ENCODE data around the gene PRKAB1.
"Not testable (repeated sequence)": the region's sequence is repeated elsewhere in the genome, so short reads cannot be mapped to it uniquely, and the experiment has no call there.

PRKAB1 gene

GRCh38 chr12:119667577-119668323 lies at the start of gene PRKAB1:
PRKAB1 (plus strand) TSS chr12:119668133; CDS start chr12:119668245, 112 bp downstream.
- H3K4me3 ChIP-seq (ENCODE audit: low read depth in 1 of 2, low read length in 1 of 2), result peak within 1 kb of the TSS; percentile 67 to 86
- H3K27me3 ChIP-seq, result no peaks in the 10 kb centered on the region
- H3K4me1 ChIP-seq (ENCODE audit: control insufficient read depth in 1 of 2, insufficient read depth in 1 of 2, low read depth in 1 of 2, low read length in 1 of 2), result peaks cover 48 to 54% of the 10 kb centered on the region in 2 experiments
- no peaks in the 10 kb centered on the region for H3K9me3 ChIP-seq
- H3K36me3 ChIP-seq, result peaks cover 28% of the 10 kb centered on the region
- TF ChIP-seq CTCF (IDR thresholded peaks at IDR 0.05), result peak; percentile 97
- H3K27ac ChIP-seq, result peak within 1 kb of the TSS; percentile 92

- not testable (repeated sequence) for H3K36me3 ChIP-seq; H3K4me3 ChIP-seq (ENCODE audit: low read depth in 1 of 2, low read length in 1 of 2); H3K9me3 ChIP-seq; H3K27ac ChIP-seq; H3K4me1 ChIP-seq (ENCODE audit: control insufficient read depth in 1 of 2, insufficient read depth in 1 of 2, low read depth in 1 of 2, low read length in 1 of 2)
- H3K27me3 ChIP-seq, result peaks cover 20% of the 10 kb centered on the region
Observed at GRCh38 chr12:119618328-119618896, 49.5 kb upstream of the PRKAB1 start.

GRCh38 chr12:119620490-119620889 lies 47.4 kb upstream of the PRKAB1 start:
- H3K4me1 ChIP-seq (ENCODE audit: control insufficient read depth in 1 of 2, insufficient read depth in 1 of 2, low read depth in 1 of 2, low read length in 1 of 2), result no peaks in the 10 kb centered on the region
- H3K27ac ChIP-seq, result no peak overlapping the region
- no peaks in the 10 kb centered on the region for H3K9me3 ChIP-seq
- H3K36me3 ChIP-seq, result no peaks in the 10 kb centered on the region
- H3K27me3 ChIP-seq, result peaks cover 20% of the 10 kb centered on the region
- no peak for TF ChIP-seq CTCF (IDR thresholded peaks at IDR 0.05)
- H3K4me3 ChIP-seq (ENCODE audit: low read depth in 1 of 2, low read length in 1 of 2), result no peak overlapping the region

- Histone ChIP-seq H3K27ac (no peak overlapping the region), H3K4me1 (ENCODE audit: control insufficient read depth in 1 of 2, insufficient read depth in 1 of 2, low read depth in 1 of 2, low read length in 1 of 2) (no peaks in the 10 kb centered on the region), H3K27me3 (peaks cover 23% of the 10 kb centered on the region)
Observed at GRCh38 chr12:119621878-119622277, 46.1 kb upstream of the PRKAB1 start.

GRCh38 chr12:119624966-119625365 lies 43.0 kb upstream of the PRKAB1 start:
- Histone ChIP-seq H3K27me3 (peaks cover 23% of the 10 kb centered on the region), H3K4me3 (ENCODE audit: low read depth in 1 of 2, low read length in 1 of 2) (no peak overlapping the region), H3K27ac (no peak overlapping the region), H3K4me1 (ENCODE audit: control insufficient read depth in 1 of 2, insufficient read depth in 1 of 2, low read depth in 1 of 2, low read length in 1 of 2) (no peaks in the 10 kb centered on the region), H3K9me3 (no peaks in the 10 kb centered on the region), H3K36me3 (no peaks in the 10 kb centered on the region)
- no peak for TF ChIP-seq CTCF (IDR thresholded peaks at IDR 0.05)

More at GRCh38 chr12:119621878-119622277, 46.1 kb upstream of the PRKAB1 start:
- Histone ChIP-seq H3K4me3 (ENCODE audit: low read depth in 1 of 2, low read length in 1 of 2) (no peak overlapping the region), H3K36me3 (no peaks in the 10 kb centered on the region), H3K9me3 (no peaks in the 10 kb centered on the region)
- no peak for TF ChIP-seq CTCF (IDR thresholded peaks at IDR 0.05)

GRCh38 chr12:119627019-119627643 lies 40.8 kb upstream of the PRKAB1 start:
- Histone ChIP-seq H3K9me3 (no peaks in the 10 kb centered on the region), H3K27me3 (peaks cover 20% of the 10 kb centered on the region), H3K36me3 (no peaks in the 10 kb centered on the region), H3K4me3 (ENCODE audit: low read depth in 1 of 2, low read length in 1 of 2) (no peak overlapping the region), H3K27ac (no peak overlapping the region), H3K4me1 (ENCODE audit: control insufficient read depth in 1 of 2, insufficient read depth in 1 of 2, low read depth in 1 of 2, low read length in 1 of 2) (no peaks in the 10 kb centered on the region)
- no peak for TF ChIP-seq CTCF (IDR thresholded peaks at IDR 0.05)

All from neutrophil (primary cell).